ENCODE results near the gene KLK4. TPM values are rescaled to one million over a fixed set of nuclear protein-coding genes. Genes with fewer than 3 reads are reported as not detected.

The KLK4 gene
- total RNA-seq, 5 donors from 2014 or later (not counting 1 experiment from before 2014, with no cell fraction given), result not detected

Other genes starting within 250 kb of the KLK4 start
- 1 to 10 TPM in 2 of 5 donors, under 1 TPM in 3; 0.06 to 3.3 (median 0.36) TPM for gene SHANK1, start 191.6 kb downstream of the KLK4 start, total RNA-seq
- gene CLEC11A, start 188.0 kb downstream of the KLK4 start, total RNA-seq, result 1 to 10 TPM; 1.4 to 5.0 (median 3.7) TPM
- gene GPR32, start 140.9 kb downstream of the KLK4 start, total RNA-seq, result not detected
- not detected for gene ACP4, start 121.0 kb downstream of the KLK4 start, total RNA-seq
- gene KLK1, start 87.6 kb downstream of the KLK4 start, total RNA-seq, result under 1 TPM in 3 of 5 donors, not detected in 2; 0.59 to 0.96 (median 0.60) TPM
- not detected for gene KLK15, start 77.8 kb downstream of the KLK4 start, total RNA-seq
- gene KLK3, start 56.5 kb downstream of the KLK4 start, total RNA-seq, result not detected
- gene KLK2, start 38.0 kb downstream of the KLK4 start, total RNA-seq, result not detected
- not detected for gene KLK5, start 41.6 kb upstream of the KLK4 start, total RNA-seq
- not detected for gene KLK6, start 58.2 kb upstream of the KLK4 start, total RNA-seq
- not detected for gene KLK7, start 72.5 kb upstream of the KLK4 start, total RNA-seq
- not detected for gene KLK8, start 90.2 kb upstream of the KLK4 start, total RNA-seq
- not detected for gene KLK10, start 108.3 kb upstream of the KLK4 start, total RNA-seq
- not detected for gene KLK11, start 115.2 kb upstream of the KLK4 start, total RNA-seq
- gene KLK12, start 123.6 kb upstream of the KLK4 start, total RNA-seq, result not detected
- gene KLK13, start 153.7 kb upstream of the KLK4 start, total RNA-seq, result not detected
- gene KLK14, start 171.5 kb upstream of the KLK4 start, total RNA-seq, result under 1 TPM; 0.42 to 0.78 (median 0.70) TPM
- gene CTU1, start 197.0 kb upstream of the KLK4 start, total RNA-seq, result 10 to 100 TPM in 3 of 5 donors, 1 to 10 TPM in 2; 3.2 to 18.1 (median 15.9) TPM
- gene SIGLEC9, start 213.5 kb upstream of the KLK4 start, total RNA-seq, result 1 to 10 TPM in 3 of 5 donors, under 1 TPM in 2; 0.73 to 2.6 (median 1.6) TPM
- gene SIGLEC7, start 230.9 kb upstream of the KLK4 start, total RNA-seq, result 1 to 10 TPM in 2 of 5 donors, under 1 TPM in 2, not detected in 1; 0.30 to 3.3 (median 1.0) TPM

All from T-cell (primary cell).